ENCODE data around the gene MGMT.

Gene MGMT

GRCh38 chr10:129615381-129615780, 148.3 kb downstream of the MGMT start:
- DNase-seq (ENCODE audit: low read depth), result no peak
- H3K4me3 ChIP-seq (ENCODE audit: low read depth, low read length), result no peak overlapping the region
- no peak for TF ChIP-seq CTCF (IDR thresholded peaks at IDR 0.05; ENCODE audit: control insufficient read depth, extremely low read depth, insufficient read depth)

GRCh38 chr10:129615921-129616525, 149.0 kb downstream of the MGMT start:
- no peak for DNase-seq (ENCODE audit: low read depth)
- TF ChIP-seq CTCF (IDR thresholded peaks at IDR 0.05; ENCODE audit: control insufficient read depth, extremely low read depth, insufficient read depth), result no peak
- H3K4me3 ChIP-seq (ENCODE audit: low read depth, low read length), result no peak overlapping the region

- TF ChIP-seq CTCF (IDR thresholded peaks at IDR 0.05; ENCODE audit: control insufficient read depth, extremely low read depth, insufficient read depth), result no peak
- DNase-seq (ENCODE audit: low read depth), result no peak
- no peak overlapping the region for H3K4me3 ChIP-seq (ENCODE audit: low read depth, low read length)
These were observed 150.7 kb downstream of the MGMT start for GRCh38 chr10:129617768-129618167.

GRCh38 chr10:129621062-129621461, 154.0 kb downstream of the MGMT start:
- TF ChIP-seq CTCF (IDR thresholded peaks at IDR 0.05; ENCODE audit: control insufficient read depth, extremely low read depth, insufficient read depth), result no peak
- H3K4me3 ChIP-seq (ENCODE audit: low read depth, low read length), result no peak overlapping the region
- no peak for DNase-seq (ENCODE audit: low read depth)

- TF ChIP-seq CTCF (IDR thresholded peaks at IDR 0.05; ENCODE audit: control insufficient read depth, extremely low read depth, insufficient read depth), result no peak
These were observed 154.7 kb downstream of the MGMT start for GRCh38 chr10:129621693-129622092.

GRCh38 chr10:129622291-129622690, 155.2 kb downstream of the MGMT start:
- TF ChIP-seq CTCF (IDR thresholded peaks at IDR 0.05; ENCODE audit: control insufficient read depth, extremely low read depth, insufficient read depth), result no peak
- peak overlapping the region; percentile 21; the same call in 1 of the 2 replicates for H3K4me3 ChIP-seq (ENCODE audit: low read depth, low read length)
- DNase-seq (ENCODE audit: low read depth), result peak; percentile 78

More at GRCh38 chr10:129621693-129622092, 154.7 kb downstream of the MGMT start:
- no peak for DNase-seq (ENCODE audit: low read depth)
- H3K4me3 ChIP-seq (ENCODE audit: low read depth, low read length), result peak overlapping the region; percentile 21; the same call in 1 of the 2 replicates

GRCh38 chr10:129622736-129623135, 155.7 kb downstream of the MGMT start:
- TF ChIP-seq CTCF (IDR thresholded peaks at IDR 0.05; ENCODE audit: control insufficient read depth, extremely low read depth, insufficient read depth), result no peak
- DNase-seq (ENCODE audit: low read depth), result no peak
- H3K4me3 ChIP-seq (ENCODE audit: low read depth, low read length), result no peak overlapping the region
